Glomerular visceral epithelial cell (primary cell): ENCODE data around the gene RDM1.
A peak's percentile ranks its signal among the peaks of the same experiment; 100 is the strongest.
"Not testable (repeated sequence)": the region's sequence is repeated elsewhere in the genome, so short reads cannot be mapped to it uniquely, and the experiment has no call there.

ENCODE experiments used
- DNase-seq: peaks from one replicate; pipeline ENCODE4 v3.0.0-alpha.2; 2016; ENCODE audit errors: extremely low spot score

The RDM1 gene

DNA sequence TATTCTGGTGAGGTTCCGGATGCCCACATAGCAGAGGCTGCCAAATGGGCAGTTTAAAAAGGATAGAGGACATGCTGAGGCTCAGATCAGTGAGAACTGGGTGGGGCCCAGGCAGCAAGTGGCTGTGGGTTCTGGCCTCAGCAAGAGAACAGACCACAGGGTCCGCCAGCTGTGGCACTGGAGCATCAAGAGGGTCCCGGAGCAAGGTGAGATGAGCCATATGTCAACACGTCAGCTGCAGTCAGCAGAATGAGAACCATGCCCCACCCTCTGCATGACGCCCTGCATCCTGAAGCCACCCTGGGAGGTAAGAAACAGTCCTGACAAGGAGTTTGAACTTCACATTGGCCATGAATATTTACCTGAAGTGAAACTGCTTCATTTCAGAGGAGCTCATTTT, 30.3 kb downstream of the RDM1 start:
- no peak for DNase-seq

DNA sequence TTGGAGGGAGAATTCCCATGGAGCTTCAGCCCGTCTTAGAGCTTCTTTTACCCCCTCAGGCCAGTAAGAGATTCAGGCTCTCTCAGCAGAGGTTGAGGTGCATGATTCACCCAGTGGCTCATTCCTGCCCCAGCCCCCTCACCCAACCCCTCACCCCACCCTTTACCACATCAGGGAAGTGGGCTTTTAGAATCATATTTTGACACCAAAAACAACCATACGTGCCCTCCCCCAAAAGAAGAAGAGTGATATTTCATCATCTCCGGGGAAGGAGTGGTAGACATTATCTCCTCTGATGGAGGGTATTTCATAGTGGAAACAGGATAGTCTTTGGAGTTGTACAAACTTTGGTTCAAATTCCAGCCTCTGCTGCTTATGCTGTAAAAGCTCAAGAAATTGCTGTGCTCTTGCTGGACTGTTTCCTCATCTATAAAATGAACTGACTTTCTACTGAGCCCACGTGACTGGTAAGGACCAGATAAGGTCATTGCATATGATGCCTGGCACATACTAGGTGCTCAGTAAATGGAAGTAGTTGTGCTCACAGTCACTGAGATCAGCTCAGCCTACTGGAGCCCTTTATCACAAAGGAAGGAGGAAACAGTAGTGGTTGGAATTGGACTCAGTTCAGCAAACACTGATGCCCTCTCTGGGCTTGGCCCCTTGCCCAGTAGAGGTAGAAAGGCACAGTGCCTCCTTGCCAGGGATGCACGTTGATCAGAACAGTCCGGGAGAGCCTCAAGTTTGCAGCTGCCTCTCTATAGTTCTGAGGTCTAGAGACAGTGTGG, 32.1 kb downstream of the RDM1 start:
- DNase-seq, result peak; percentile 82

GRCh38 chr17:35897772-35898171, 32.8 kb downstream of the RDM1 start:
- not testable (repeated sequence) for DNase-seq

DNA sequence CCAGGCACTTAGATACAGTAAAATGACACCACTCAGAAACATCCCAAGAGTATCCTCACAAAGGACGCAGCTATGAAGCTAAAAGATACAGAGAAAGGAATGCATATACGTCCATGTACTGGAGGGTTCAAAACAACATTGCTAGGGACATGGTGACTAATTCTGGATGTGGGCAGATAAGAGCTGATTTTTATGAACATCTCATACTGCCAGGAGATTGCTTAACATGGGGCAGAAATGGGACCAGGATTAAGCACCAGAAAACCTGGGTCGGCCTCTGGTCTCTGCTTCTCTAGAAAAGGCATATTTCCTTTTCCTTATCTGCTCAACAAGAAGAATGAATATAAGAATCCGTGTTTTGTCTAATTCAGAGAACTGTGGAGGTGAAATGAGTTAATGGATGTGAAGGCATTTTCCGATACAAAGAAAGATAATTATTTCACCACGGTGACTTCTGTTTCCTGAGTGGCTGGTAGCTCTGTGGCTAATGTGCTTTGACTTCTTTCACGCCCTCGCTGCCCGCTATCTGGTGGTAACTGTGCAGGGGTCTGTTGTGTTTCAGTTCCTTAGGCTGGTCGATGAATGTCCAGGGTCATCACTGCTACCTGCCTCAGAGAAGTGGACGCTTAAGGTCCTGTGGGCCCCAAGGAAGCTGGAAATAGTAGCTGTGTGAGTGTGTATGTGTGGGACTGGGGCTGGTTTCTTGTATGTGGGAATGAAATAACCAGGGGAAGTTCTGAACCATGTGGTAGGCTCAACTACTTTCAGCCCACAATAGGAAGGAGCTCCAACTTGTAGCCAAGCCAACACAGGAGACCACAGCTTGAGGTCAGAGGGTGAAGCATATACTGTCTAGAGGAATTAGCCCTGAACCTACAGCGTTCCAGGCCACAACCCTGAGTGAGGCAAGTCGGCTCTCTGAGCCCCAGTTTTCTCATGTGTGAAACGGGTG, 34.7 kb downstream of the RDM1 start:
- DNase-seq, result no peak

DNA sequence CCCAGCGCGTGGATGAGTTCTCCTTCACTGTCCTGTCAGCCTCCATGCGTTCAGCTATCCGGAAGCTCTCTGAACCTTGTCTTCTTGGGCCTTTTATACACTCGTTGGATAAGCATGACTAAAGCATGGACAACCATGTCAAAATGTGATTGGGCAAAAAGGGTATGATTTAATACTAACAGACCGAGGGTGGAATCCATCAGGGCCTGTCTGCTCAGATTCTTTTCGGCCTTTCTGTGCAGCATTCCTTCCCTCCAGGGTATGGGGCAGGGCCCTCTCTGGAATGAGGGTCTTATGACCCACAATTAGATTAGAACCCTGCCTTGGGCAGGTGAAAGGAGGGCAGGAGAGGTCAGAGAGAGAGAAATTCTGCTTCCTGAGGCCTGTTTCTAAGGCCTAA, 36.4 kb downstream of the RDM1 start:
- no peak for DNase-seq

GRCh38 chr17:35893751-35894150, 36.8 kb downstream of the RDM1 start:
- peak; percentile 55 for DNase-seq

DNA sequence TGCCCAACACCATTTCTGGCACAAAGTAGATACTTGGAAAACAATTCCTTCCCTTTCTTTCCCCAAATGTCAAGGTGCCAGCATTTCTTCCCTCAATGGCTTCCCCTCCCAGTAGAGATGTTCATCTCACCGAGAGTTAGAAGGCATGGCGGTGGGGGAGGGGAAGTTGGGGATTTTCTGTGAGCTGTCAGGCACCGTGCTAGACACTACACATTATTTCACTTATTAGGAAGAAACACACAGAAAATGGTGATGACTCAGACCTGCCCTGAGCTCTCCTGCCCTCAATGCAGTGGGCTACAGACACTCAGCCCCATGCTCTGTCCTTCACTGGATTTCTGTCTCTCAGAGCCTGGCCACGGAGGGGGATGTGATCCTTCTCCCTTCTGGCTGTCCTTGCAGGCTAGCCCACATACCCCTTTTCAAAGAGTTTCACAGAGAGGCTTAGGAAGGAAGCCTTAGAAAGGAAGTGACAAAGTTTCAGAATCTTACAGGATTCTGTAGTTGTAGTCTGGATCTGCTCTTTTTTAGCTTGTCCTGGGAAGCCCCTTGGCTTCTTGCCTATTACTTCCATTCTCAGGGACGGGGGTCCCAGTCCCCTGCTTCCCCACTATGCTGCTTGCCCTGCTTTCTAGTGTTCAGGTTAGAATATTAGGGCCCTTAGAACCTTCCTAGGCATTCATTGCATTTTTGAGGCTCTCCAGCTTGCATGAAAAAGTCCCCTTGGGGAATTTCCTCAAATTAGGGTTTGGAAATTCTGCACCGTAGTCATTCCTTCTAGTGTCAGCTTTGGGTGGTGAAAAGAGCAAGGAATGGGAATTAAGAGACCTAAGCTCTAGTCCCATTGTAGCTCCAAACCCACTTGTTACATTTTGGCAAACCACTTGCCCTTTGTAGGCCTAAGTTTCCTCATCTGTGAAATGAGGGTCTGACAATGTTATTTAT, 38.2 kb downstream of the RDM1 start:
- DNase-seq, result peak; percentile 52

DNA sequence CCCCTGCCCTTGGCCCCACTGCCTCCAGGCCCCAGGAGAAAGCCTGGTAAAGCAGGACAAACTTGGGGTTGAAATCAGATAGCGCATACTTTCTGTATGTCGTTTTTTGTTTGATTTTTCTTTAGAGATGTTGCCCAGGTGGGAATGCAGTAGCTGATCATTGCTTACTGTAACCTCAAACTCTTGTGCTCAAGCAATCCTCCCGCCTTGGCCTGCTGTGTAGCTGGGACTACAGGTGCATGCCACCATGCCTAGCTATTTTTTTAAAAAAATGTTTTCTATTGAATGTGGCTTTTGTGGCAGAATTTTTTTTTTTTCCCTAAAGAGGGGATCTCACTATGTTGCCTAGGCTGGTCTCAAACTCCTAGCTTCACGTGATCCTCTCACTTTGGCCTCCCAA, 39.3 kb downstream of the RDM1 start:
- no peak for DNase-seq

DNA sequence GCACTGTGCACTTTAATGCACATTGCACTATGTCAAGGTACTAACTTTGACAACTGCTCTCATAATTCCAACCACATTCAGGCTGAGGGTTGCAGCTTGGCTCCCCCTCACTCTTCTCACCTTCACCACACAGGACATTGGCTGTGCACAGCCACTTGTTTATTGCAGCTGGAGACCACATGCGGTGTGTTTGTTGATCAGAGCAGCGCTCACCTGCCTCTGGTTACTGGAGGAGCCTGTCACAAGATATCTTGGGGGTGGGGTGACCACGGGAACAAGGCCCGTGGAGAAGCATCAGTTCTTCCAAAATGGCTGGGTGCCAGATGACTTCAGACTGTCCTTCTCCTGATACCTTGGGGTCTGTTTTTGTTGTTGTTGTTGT, 39.8 kb downstream of the RDM1 start:
- DNase-seq, result no peak

DNA sequence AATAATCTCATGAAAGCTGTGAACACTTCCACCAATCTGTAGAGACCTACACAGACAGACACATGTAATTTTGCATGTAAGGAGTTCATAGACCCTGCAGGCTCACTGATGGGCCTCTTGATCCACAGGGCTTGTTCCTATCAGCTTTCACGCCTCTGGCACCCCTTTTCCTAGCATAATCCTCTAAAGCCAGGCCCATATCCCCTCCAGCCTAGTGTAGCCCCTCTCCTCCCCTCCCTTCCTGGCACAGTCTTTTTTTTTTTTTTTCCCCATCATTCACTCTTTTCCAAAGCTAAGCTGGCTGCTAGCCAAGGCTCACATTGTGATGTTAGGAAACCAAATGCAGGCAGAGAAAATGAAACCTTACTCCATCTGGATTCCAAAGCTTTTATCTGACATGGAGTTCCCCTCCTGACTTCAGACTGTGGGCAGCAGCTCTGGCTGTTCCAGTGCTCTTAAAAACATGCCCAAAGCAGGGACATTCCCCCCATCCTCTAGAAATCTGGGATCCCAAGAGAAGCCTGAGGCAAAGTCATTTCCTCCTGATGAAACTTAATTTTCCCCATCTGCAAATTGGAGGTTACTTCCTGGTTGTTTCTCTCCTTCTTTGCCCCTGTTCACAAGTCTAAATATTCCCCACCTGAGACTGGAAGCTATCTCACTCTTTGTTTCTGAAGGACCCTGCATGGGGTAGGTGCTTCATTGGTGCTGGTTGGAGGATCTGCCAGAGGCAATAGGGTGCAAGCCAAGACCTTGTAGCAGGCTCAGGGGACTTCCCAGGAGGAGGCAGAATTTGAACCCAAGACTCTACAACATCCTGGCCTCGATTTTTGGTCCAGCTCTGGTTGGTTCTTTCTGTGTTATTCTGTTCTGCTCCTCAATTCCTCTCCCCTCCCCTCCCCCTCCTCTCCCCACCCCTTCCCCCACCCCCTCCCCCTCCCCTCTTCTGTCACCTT, 40.5 kb downstream of the RDM1 start:
- peak; percentile 59 for DNase-seq

GRCh38 chr17:35889241-35889640, 41.3 kb downstream of the RDM1 start:
- no peak for DNase-seq

DNA sequence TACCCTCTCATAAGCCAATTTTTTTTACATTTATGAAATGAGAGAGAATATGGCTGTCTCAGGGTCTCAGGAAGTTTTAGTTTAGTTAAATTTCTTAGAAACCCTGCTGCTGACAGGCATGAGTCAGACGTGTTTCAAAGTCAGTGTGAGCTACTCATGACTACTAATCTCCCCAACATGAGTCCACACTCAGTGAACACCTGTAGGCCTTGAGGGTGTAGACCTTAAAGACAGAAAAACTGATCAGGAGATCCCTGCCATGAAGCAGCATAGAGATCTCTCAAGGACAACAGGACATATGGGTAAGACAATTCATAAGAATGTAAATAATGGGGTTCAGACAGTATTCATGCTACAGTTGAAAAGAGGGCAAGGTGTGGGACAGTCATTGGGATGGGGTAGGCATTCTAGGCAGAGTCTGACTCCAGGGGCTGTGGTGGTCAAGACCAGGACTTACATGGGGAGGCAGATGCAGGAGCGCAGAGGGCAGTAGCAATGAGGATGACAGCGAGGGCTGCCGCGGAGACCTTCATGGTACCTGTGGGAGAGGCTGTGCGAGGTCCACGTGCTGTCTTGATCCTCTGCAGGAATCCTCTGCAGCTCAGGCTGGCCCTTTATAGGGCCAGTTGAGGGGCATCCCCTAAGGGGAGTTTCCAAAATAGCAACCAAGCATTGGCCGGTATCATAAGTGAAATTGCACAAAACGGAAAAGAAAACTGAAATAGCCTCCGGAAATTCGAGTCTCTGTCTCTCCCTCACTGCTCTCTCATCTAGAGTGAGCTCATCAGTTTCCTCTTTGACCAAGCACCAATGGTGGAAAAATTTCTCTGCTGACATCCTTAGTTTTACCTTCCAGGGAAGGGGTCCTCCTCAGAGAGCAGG, 50.6 kb downstream of the RDM1 start, which contains the start of gene CCL5:
Gene CCL5, minus strand, starts transcription at position 588 of the 882 bp plus-strand sequence.
- no peak for DNase-seq

- DNase-seq, result no peak
These were observed 52.2 kb downstream of the RDM1 start for GRCh38 chr17:35878361-35878760.

DNA sequence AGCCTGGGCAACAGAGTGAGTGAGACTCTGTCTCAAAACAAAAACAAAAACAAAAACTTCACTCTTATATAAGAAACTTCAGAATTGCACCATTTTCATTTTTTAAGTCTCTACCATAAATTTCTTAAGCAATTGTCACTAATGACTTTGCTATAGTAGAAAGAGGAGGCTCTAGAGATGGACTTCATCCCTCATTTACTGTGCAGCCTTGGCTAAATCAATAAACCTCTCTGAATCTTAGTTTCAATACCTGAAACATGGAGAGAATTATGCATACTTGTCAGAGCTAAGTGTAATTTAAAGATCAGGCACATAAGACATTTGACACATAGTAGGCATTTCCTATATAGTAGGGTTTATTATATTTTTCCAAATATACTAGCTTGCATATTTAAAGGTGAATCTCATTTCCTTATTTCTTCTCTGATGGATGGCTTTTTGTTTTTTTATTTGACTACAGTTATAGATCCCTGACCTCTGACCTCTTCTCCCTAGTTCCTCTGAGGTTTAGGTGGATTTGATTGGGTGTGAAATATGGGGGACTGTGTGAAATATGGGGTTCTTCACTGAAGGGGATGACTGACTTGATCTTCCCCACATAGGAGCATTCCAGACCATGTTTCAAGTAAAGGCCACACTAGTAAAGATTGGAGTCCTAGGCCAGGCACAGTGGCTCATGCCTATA, 53.1 kb downstream of the RDM1 start:
- DNase-seq, result no peak

- no peak for DNase-seq
These were observed 54.0 kb downstream of the RDM1 start for GRCh38 chr17:35876534-35876933.

DNA sequence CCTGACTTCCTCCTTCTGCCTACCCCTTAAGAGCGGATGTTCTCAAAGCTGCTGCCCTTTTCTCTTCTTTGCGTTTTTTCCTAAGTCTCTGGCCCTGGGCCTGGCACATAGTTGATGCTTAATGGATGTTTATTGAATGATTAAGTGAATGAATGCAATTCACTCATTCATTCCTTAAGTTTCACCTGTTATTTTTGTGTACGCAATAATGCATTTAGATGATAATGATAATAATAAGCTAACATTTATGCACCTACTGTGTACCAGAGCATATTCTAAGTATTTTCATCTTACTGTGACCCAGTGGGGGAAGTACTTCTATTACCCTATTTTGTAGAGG, 54.8 kb downstream of the RDM1 start:
- no peak for DNase-seq

- DNase-seq, result no peak
These were observed 55.3 kb downstream of the RDM1 start for GRCh38 chr17:35875072-35875799.
